K562 (cell line): ENCODE results near the gene ZFYVE21. TPM values are rescaled to one million over a fixed set of nuclear protein-coding genes. Genes with fewer than 3 reads are reported as not detected.

ENCODE experiments used
- ATF3 ChIP-seq, 2 experiments: fragments of 450-650 bp in 1 of 2; sonication (generic) in 1 of 2; formaldehyde crosslinking in 1 of 2; IDR thresholded peaks in 1 of 2; conservative IDR thresholded peaks in 1 of 2; 2 replicates each; pipeline versions ENCODE4 v1.6.1 to v1.8.1; 2016 to 2023; ENCODE audit warnings: mild to moderate bottlenecking in 2 of 2, moderate library complexity in 2 of 2, inconsistent platforms in 1 of 2, missing genetic modification reagents in 1 of 2
- BRF2 ChIP-seq: IDR thresholded peaks from 3 replicates; pipeline ENCODE4 v1.6.1; 2011; ENCODE audit warnings: borderline replicate concordance, mild to moderate bottlenecking; ENCODE audit not compliant: insufficient read length, insufficient read depth
- CHCHD3 ChIP-seq: fragments of 250-450 bp; sonication (Bioruptor Pico); IDR thresholded peaks from 2 replicates; pipeline ENCODE4 v2.1.2; 2022; ENCODE audit warnings: mild to moderate bottlenecking
- CSDE1 ChIP-seq, 2 experiments: fragments of 450-650 bp; IDR thresholded peaks; 2 replicates each; pipeline ENCODE4 v1.6.1; 2016; ENCODE audit warnings: mild to moderate bottlenecking in 1 of 2
- EP300 ChIP-seq: IDR thresholded peaks from 2 replicates; pipeline ENCODE4 v1.6.1; 2012; ENCODE audit warnings: low read length, improper control_type of control experiment
- GABPA ChIP-seq: fragments of 200-800 bp; sonication (Bioruptor generic); conservative IDR thresholded peaks from 2 replicates; pipeline ENCODE4 v1.6.1; 2016; ENCODE audit warnings: low read depth, missing genetic modification characterization, missing compliant biosample characterization
- HES1 ChIP-seq: fragments of 450-650 bp; IDR thresholded peaks from 2 replicates; pipeline ENCODE4 v1.6.1; 2016; ENCODE audit warnings: low read depth, mild to moderate bottlenecking, moderate library complexity
- HSF4 ChIP-seq: fragments of 250-450 bp; sonication (Bioruptor Pico); IDR thresholded peaks from 2 replicates; pipeline ENCODE4 v2.1.2; 2022; ENCODE audit warnings: mild to moderate bottlenecking, moderate library complexity, borderline replicate concordance
- KAT8 ChIP-seq: fragments of 450-650 bp; IDR thresholded peaks from 2 replicates; pipeline ENCODE4 v1.6.1; 2016; ENCODE audit warnings: low read depth, mild to moderate bottlenecking
- KDM2B ChIP-seq: fragments of 250-450 bp; sonication (Bioruptor Pico); IDR thresholded peaks from 2 replicates; pipeline ENCODE4 v1.8.0; 2021; ENCODE audit warnings: mild to moderate bottlenecking, moderate library complexity
- MAFF ChIP-seq: IDR thresholded peaks from 2 replicates; pipeline ENCODE4 v1.6.1; 2012; ENCODE audit warnings: low read length, improper control_type of control experiment
- MAFK ChIP-seq: IDR thresholded peaks from 2 replicates; pipeline ENCODE4 v1.6.1; 2011; ENCODE audit warnings: low read length, improper control_type of control experiment
- MBD1 ChIP-seq: fragments of 250-450 bp; sonication (Bioruptor Pico); IDR thresholded peaks from 2 replicates; pipeline ENCODE4 v1.8.0; 2022; ENCODE audit warnings: inconsistent platforms
- MNT ChIP-seq, 2 experiments: fragments of 450-650 bp; conservative IDR thresholded peaks; 2 replicates each; pipeline ENCODE4 v1.6.1; 2017; ENCODE audit warnings: mild to moderate bottlenecking in 2 of 2, moderate library complexity in 2 of 2
- NCOR1 ChIP-seq: fragments of 450-650 bp; IDR thresholded peaks from 2 replicates; pipeline ENCODE4 v1.6.1; 2016; ENCODE audit warnings: mild to moderate bottlenecking, moderate library complexity
- NR3C1 ChIP-seq: sonication (generic); formaldehyde crosslinking; IDR thresholded peaks from 2 replicates; pipeline ENCODE4 v1.8.1; 2022; ENCODE audit warnings: missing genetic modification reagents
- PTBP1 ChIP-seq: fragments of 200-400 bp; formaldehyde crosslinking; IDR thresholded peaks from 2 replicates; pipeline ENCODE4 v1.6.1; 2017; ENCODE audit warnings: low read depth, low read length
- RNF219 ChIP-seq: fragments of 250-450 bp; sonication (Bioruptor Pico); IDR thresholded peaks from 2 replicates; pipeline ENCODE4 v1.5.0; 2022; ENCODE audit warnings: mild to moderate bottlenecking
- TCFL5 ChIP-seq: fragments of 250-450 bp; sonication (Bioruptor Pico); conservative IDR thresholded peaks from 2 replicates; pipeline ENCODE4 v1.6.1; 2021; ENCODE audit warnings: mild to moderate bottlenecking, moderate library complexity, matching md5 sums
- WHSC1 ChIP-seq: IDR thresholded peaks from one replicate; pipeline ENCODE4 v1.6.1; 2012; ENCODE audit warnings: low read length, control low read depth, inconsistent platforms
- ZNF431 ChIP-seq: sonication (generic); formaldehyde crosslinking; IDR thresholded peaks from 2 replicates; pipeline ENCODE4 v1.8.0; 2022; ENCODE audit warnings: mild to moderate bottlenecking, missing genetic modification reagents
- ZNF780A ChIP-seq: fragments of 250-450 bp; sonication (Bioruptor Pico); IDR thresholded peaks from 2 replicates; pipeline ENCODE4 v1.5.0; 2021; ENCODE audit warnings: mild to moderate bottlenecking
- ZNF785 ChIP-seq: fragments of 250-450 bp; sonication (Bioruptor Pico); IDR thresholded peaks from 2 replicates; pipeline ENCODE4 v1.4.0; 2020; ENCODE audit warnings: mild to moderate bottlenecking
- polyA plus RNA-seq, 8 experiments: library from polyadenylated mRNA; depleted of rRNA in 4 of 8; stranded (reverse) in 5 of 8; unstranded in 3 of 8; fragments of >200 nt; fragmentation: Nextera tagmentation in 2 of 8; fragmentation: Illumina TruSeq in 1 of 8; extraction: Ambion mirVana in 2 of 8; extraction: Trizol in 1 of 8; gene quantifications; 2 replicates each; pipeline versions ENCODE4 v1.2.1 to v1.2.3, GENCODE V29; 2011 to 2014; ENCODE audit warnings: inconsistent platforms in 1 of 8, missing spikeins in 1 of 8
- total RNA-seq, 7 experiments: library from RNA; depleted of rRNA in 6 of 7; stranded (reverse); fragments of >200 nt in 6 of 7; fragmentation: Illumina TruSeq in 2 of 7; extraction: Trizol in 2 of 7; gene quantifications; 2 replicates each; pipeline versions ENCODE4 v1.2.1 to v1.2.3, GENCODE V29; 2011 to 2021; ENCODE audit warnings: low replicate concordance in 1 of 7

Gene ZFYVE21
- total and polyA plus RNA-seq, 9 of the 15 experiments (the other 6 are each of a cell fraction or from before 2014, with no cell fraction given) = 0.90 to 23.1 (median 15.6) TPM

- TF ChIP-seq BRF2 = no peak
- TF ChIP-seq MAFK = no peak
- TF ChIP-seq EP300 = no peak
- no peak for TF ChIP-seq CSDE1 (IDR thresholded peaks at IDR 0.05)
- TF ChIP-seq HSF4 (CRISPR knock-in tag) = no peak
- TF ChIP-seq MNT (conservative IDR thresholded peaks at IDR 0.05) = peak; percentile 30 to 58; a peak in 1 of 4 replicates
- TF ChIP-seq ATF3 (IDR thresholded peaks at IDR 0.05) = no peak
- no peak for TF ChIP-seq ATF3 (CRISPR knock-in tag; conservative IDR thresholded peaks at IDR 0.05)
- no peak for TF ChIP-seq TCFL5
- no peak for TF ChIP-seq KDM2B (CRISPR knock-in tag)
- no peak for TF ChIP-seq RNF219
- no peak for TF ChIP-seq PTBP1
- TF ChIP-seq MAFF = no peak
- no peak for TF ChIP-seq GABPA (tag)
- no peak for TF ChIP-seq KAT8
- TF ChIP-seq ZNF785 = no peak
- no peak for TF ChIP-seq MBD1
- TF ChIP-seq ZNF780A (CRISPR knock-in tag) = no peak
- TF ChIP-seq HES1 = no peak
- no peak for TF ChIP-seq ZNF431 (CRISPR knock-in tag)
- no peak for TF ChIP-seq NCOR1
- TF ChIP-seq NR3C1 = no peak
- TF ChIP-seq WHSC1 = no peak
- TF ChIP-seq CHCHD3 (CRISPR knock-in tag) = no peak
These were observed 3.0 kb downstream of the ZFYVE21 start (continued) for GRCh38 chr14:103718572-103718971.
